ENCODE measurements around the gene FMN1.

The FMN1 gene

DNA sequence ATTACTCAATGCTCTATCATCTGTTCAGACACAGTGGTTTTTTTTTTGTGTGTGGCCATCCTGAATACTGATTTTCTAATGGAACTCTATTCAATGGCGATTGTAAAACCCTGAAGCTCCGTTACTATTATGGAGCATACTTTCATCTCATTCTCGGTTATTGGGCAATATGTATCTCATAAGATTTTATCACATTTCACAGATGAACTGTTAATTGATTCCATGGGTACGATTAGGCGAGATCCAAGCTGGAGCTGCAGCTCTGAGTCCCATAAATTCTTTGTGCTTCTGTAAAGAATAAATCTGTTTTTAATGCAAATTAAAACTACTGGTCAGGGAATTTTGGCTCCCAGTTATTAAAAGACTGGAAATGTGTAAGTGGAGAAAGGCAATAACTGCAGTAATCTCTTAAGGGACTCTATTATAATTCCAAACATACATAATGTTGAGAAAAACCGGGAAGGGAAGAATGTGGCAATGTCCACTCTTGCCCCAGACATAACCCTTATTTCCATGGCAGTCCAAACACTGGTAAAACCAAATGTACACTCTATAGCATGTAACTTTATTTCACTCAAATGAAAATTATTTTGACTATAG lies 394.5 kb downstream of the FMN1 start:
- no peak for DNase-seq

DNA sequence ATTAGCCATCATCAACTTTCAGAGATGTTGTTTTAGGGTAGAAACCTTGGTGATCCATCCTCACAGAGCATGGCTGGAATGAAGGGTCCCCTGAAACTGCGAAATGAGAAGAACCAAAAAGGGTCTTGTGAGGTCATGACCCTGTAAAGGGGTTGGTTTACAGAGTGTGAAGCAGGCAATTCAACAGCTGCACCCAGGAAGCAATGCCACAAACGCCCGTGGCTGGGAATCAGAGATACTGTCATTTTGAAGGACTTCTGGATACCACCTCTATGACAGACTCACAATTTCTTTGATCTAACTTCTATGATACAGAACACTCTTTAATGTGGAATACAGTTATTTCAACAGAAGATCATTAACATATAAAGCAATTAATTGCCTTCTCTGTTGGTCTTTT lies 397.7 kb downstream of the FMN1 start:
- no peak for DNase-seq

DNA sequence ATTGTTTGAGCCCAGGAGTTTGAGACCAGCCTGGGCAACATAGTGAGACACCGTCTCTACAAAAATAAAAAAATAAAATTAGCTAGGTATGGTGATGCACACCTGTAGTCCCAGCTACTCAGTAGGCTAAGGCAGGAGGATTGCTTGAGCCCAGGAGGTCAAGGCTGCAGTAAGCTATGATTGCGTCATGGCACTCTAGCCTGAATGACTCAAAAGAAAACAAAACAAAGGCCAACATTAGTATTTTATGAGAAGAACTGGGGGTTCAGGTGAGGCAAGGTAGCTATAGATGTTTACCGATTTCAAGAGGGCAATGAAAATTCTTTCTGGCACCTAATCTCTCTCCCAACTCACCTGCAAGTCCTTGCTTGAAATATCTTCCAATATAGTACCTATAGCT lies 399.5 kb downstream of the FMN1 start:
- DNase-seq, result no peak

DNA sequence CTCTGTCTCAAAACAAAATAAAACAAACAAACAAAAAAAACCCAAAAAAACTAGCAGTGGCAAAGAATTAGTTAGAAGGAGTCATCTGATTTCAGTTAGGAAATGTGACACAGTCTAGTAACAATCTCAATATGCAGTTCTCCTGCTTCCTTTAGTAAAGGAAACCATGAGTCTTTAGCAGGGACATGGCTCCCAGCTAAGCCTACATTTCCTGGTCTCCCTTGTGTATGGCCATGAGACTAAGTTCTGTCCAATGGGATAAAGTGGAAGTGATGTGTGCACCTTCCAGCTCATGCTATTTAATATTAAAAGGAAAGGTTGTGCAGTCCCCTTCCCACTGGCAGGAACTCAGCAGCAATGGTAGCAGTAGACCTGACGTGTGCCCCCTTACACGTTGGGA lies 402.1 kb downstream of the FMN1 start:
- DNase-seq, result no peak

DNA sequence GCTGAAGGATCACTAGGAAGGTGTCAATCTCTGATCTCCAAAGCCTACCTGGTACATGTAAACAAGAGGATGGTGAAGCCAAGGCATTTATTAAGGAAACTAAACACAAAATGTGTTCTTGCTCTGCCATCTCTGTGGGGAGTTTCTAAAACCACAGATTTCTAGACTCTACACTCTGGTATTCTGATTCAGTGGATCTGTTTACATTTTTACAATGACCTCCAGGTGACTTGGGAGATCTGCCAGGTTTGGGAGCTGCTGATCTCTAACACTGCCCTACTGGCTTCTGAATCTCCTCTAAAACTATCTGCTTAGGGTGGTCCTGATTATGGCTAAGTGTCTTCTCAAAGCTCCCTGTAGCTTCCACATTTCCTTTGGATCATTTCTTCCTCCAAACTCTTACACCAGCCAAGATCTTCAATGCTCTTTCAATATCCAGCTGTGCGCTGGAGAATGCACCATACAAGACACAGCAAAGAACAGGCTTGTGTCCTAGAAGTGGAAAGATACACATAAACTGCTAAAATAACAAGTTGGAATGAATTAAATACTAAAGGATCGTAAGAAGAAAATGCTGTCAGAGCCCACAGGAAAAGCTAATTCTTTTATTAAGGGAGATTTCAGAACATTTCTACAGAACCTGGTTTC lies 404.0 kb downstream of the FMN1 start:
- no peak for DNase-seq

DNA sequence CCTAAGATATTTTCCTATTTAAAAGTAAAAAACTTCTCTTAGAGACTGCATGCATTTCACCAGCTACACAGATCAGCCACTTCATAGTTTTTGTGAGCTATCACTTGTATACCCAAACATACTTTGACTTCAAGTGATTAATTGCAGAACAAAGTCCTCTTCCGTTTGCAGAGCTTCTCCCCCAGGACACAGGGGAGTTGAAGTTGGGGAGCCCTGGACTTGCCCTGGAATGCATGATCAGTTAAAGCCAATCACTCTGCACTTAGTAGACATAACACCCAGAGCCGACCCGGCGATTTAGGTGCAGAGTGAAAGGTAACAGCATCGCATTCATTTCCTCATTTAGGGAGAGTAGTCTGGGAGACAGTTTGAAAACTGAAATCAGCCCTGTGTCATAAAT lies 406.6 kb downstream of the FMN1 start:
- DNase-seq, result no peak

DNA sequence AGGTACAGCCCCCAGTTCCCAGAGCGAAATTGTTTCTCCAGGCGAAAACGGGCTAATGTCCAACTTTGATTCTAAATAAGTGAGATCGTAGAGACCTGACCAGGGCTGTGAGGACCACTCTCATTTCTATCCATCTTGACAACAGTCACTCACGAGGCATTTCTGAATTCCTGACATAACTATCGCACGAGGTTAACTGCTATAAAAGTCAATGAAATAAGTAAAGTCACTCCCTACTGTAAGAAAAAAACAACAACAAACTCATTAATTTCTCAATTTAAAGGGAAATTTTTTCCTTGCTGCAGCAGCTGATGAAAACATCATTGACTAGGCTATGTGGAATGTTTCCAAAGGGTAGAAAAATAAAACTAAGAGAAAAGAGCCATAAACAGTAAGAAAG lies 407.6 kb downstream of the FMN1 start:
- DNase-seq, result no peak

DNA sequence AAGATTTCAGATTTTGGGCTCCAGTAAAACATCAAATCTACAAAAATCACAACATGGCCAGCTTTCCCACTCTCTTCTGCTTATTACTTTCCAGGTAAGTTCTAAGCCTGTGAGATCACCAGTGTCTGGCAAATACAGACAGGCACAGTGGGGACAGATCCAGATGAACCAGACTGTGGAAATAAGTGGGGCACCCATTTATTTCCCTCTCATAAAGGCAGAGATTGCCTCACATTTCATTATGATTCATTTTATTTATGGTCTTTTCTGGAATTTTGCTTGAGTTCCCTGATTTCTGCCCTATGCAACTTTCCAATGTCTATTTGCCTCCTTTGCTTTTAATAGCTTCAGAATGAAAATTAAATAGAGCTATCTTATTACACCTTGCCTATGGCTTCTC lies 409.9 kb downstream of the FMN1 start:
- no peak for DNase-seq

DNA sequence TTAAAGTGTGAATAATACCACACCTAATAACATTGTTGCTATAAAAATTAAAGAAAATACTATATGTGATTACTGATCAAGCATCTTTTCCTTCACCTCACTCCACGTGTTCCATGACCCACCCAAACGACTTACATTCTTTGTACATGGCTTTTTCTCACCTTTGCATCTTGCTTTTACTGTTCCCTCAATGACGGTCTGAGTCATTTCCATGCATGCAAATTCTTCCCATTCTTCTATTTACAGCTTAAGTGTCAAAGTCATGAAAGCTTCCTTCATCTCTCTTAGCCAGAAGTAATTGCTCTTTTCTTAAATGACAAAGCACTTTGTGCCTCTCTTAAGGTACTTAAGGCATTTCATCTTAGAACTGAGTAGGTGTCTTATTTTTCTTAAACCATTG lies 412.7 kb downstream of the FMN1 start:
- DNase-seq, result no peak

DNA sequence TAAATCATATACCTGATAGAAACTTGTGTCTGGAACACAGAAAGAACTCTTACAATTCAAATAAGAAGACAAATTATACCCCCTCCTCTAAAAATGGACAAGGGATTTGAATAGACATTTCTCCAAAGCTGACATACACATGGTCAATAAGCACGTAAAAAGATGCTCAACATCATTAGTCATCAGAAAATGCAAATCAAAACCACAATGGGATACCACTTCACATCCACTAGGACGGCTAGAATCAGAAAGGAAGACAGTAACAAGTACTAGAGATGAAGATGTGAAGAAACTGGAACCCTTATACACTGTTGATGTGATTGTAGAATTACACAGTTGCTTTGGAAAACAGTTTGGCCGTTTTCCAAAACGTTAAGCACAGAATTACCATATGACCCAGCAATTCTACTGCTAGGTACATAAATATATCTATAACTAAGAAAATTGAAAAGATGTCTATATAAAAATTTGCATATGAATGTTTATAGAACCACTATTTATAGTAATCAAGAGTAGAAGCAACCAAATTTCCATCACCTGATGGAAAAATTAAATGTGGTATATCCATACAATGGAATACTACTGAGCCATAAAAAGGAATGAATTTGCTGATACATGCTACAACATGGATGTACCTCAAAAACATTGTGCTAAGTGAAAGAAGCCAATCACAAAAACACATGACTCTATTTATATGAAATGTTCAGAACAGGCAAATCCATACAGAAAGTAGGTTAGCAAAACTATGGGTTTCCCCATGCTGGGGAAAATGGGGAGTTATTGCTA lies 415.9 kb downstream of the FMN1 start:
- no peak for DNase-seq

DNA sequence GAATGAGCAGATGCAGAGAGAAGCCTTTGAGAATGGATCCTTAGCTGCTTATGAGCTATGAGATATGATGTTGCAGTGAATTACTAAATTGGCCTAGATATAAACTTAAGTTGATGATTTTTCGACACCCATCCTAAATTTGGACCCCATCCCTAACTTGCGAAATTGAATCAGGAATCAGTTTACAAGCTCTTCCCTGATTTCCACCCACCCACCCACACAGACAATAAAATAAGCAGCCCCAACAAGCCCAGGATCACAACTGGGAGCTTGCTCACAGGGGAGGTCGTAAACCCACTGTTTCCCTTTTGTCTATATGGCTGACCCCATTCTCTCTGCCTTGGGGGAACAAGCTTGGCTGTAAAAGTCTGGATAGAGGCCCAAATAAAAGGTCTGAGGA lies 419.4 kb downstream of the FMN1 start:
- no peak for DNase-seq

DNA sequence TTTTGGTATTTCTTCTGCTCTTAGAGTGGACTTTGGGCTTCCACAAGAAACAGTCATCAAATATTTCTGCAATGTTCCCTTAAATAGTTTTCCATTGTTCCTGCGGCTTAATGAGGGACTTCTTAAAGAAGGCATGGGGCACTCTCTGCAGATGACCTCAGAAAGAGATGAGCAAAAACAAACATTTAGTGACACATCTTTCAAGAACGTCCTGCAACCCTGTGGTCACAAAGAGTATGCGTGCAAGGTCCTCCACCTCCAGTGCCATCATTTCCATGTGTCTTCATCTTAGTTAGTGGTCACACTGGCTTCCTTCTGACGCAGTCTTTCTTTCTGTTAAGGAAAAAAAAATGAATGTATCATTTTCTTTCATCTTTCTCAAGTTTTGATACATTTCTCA lies 420.5 kb downstream of the FMN1 start:
- DNase-seq, result no peak

DNA sequence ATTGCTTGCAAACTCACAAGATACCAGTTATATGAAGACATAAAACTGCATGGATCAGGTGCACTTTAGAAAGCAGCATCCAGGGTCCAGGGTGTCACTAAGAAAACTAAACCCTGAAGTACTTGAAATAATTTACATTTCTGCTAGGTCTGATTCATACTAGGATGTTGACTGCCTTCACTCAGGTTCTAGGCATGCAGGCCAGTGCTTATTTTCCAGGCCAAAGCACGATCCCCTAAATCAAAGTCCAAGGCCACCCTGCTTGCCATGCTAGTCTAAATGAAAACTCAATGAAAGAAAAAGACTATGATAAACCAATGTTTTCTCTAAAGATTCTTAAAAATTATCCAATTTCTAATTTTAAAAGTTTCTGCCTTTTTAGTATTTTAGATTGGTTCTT lies 427.3 kb downstream of the FMN1 start:
- no peak for DNase-seq

DNA sequence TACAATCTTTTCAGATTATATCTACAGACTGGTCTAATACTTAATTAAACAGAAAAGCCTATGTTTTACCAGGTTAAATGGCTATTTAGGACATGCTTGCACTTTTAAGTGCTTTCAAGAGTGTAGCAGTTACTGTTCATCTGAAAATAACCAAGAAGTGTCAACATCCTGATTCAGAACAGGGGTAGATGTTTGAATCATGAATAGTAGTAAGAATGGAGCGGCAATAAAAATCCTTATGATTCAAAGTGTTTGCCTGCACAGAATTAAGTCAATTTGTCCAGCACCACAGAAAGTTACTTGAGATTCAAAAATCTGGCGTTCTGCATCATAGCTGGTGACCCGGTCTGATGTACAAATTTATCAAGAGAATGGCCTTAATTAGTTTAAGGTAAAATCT lies 428.4 kb downstream of the FMN1 start:
- DNase-seq, result no peak

DNA sequence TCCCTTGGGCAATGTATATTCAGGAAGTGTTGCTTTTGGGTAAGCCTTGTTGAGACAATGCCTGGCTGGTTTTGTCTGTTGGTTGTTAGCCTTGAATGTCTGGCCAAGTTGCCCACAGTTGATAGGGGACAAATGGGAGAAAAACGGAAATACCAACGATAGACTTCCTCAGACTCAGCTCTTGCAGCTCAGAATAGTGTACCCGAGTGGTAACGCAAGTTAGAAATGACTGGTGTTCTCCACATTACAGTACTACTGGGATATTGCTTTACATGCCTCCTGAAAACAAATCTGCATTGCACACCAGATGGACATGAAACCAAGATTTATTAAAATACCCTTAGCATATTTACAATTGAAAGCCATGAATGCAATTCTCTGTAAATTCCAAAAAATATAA lies 429.3 kb downstream of the FMN1 start:
- DNase-seq, result no peak

DNA sequence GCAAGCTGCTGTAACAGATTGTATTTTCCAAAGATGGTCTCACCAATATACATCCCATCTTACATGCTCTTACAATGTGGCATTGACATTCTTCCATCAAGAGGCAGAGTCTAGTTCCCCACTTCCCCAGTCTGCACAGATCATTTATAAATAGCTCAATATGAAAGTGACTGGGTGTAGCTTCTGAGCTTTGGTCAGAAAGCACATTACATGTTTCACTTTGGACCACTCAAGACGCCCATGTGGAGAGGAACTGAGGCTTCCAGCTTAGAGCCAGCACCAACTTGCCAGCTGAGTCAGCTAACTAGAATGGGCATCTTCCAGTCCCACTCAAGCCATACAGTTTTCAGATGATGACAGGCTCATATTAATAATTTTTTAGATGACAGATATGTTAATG lies 431.2 kb downstream of the FMN1 start:
- no peak for DNase-seq

DNA sequence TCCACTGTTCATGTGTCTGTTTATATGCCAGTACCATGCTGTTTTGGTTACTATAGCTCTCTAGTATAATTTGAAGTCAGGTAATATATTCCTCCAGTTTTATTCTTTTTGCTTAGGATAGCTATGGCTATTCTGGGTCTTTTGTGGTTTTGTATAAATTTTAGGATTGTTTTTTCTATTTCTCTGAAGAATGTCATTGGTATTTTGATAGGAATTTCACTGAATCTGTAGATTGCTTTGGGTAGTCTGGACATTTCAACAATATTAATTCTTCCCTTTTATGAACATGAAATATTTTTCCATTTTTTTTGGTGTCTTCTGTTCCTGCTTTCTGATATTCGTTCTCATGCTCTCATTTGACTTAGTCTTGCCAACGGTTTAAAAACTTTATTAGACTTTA lies 437.1 kb downstream of the FMN1 start:
- no peak for DNase-seq

DNA sequence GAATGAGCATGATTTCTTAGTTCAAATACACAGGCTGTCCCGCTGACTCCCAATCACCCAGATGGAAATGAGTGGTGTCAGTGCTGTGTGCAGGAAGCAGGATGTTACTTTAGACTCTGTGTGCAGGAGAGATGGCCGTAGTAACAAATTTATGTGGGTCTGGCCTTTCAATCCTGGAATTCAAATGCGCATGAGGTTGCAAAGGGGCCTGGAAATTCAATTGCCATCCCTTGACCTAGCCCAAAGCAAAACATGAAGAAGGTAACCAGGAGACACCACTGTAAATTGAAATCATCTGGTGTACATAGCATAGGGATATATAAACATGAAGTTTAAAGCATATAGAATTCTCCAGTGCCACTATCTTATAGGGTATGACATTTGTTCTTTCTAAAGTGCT lies 443.5 kb downstream of the FMN1 start:
- DNase-seq, result no peak

DNA sequence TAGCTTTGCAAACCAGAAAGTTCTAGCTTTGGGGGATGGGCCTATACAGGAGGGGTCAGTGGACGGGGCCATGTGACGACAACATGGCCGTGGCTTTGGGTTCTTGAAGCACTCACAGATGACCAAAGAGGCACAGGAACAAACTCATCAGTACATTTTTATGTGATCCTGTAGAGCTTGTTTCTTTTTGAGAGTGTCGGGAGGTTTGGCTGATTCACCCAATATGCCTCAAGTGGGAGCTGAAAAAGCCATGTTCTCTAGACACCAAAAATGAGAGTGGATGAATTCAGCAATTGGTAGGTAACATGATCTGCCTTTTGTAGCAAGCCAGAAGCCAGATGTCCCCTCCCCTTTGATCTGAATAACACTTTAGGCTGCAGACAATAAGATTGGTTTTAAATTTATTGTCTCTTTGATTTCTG lies 446.6 kb downstream of the FMN1 start:
- no peak for DNase-seq

DNA sequence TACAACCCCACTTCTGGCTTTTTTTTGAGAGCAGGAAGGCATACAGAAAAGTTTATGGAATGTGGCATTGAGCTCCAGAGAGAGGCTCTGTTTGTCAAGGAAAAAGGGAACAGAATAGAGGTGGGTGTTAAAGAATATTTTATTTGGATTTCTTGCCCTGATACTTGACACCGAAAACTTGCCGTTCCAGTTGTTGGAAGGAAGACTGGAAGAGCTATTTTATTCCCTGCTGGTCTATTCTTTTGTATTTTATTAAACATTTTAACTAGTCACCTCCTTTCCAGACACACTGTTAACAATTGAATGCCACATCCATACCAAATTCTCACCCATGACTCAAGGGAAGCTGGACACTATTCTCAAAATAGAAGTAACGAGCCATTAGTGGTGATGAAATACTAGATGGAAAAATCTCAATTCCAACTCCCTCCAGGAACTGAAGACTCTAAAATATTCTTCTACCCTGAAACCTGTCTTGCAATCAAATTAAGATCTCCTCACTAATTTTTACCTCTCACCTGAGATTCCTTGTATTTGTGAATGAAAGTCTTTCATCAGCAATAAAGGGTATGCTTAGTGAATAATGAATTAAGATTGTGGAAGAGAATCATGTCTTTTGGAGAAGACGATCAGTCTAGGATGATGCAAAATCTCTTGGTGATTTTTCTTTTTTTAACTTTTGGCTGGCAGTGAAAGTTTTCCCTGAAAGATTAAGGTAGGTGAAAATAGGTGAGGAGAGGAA lies 448.2 kb downstream of the FMN1 start:
- DNase-seq, result no peak

DNA sequence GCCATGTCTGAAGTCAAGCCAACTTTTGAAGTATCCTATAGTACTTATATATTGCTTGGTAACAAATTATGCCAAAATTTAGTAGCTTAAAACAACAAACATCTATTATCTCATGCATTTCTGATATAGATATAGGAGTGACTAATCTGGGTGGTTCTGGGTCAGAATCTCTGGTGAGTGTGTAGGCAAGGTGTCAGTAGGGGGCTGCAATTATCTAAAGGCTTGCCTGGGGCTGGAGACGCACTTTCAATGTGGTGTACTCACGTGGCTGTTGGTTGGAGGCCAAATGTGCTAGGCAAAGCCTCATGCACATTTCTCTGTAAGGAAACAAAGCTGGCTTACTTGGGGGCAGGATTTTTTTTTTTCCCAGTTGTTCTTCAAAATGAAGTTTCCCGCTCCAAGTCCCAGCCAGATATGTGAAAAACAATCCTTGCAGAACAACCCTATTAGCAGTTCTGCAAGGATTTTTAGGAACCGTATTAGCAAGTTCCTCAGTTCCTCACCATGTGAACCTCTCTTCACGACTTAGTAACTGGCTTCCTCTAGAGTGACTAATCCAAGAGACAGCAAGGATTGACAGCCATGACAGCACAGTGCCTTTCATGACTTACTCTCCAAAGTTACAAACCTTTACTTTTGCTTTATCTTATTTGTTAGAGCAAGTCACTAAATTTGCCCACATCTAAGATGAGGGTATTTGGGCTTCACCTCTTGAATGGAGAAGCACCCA lies 450.9 kb downstream of the FMN1 start:
- no peak for DNase-seq

DNA sequence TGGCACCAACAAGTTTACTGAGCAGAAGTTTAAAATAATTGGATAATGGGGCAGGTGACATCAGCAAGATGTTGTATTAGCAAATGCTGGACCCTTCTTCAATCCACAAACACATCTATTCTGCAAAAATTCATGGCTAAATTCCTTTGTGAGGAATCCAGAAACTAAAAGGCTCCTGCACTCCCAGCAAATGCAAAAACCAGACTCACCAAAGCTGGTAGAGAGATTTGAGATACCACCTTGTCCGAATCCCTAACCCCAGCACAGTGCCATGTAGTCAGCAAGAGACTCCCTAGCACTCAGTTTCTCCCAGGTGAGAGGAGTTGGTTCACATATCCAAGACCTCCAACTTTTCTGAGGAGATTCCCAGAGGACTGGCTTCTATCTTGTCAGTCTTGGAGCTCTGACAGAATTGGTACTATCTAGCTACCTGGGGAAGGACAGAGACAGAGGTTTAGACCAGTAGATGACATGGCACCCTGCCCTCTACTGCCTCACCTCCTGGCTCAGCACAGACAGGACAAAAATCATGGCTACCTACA lies 454.9 kb downstream of the FMN1 start:
- DNase-seq, result no peak

DNA sequence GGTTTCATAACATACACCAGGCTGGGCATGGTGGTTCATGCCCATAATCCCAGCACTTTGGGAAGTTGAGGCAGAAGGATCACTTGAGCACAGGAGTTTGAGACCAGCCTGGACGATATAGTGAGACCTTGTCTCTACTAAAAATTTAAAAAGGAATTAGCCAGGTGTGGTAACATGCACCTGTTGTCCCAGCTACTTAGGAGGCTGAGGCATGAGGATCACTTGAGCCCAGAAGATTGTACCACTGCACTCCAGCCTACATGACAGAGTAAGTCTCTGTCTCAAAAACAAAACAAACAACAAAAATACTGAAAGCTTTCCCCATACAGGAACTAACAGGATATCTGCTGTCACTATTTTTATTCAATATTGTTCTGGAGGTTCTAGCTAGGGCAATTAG lies 455.8 kb downstream of the FMN1 start:
- DNase-seq, result no peak
